Keratinocyte (primary cell): ENCODE data around the gene MORF4L2.

Experiments used
- CTCF ChIP-seq, 3 experiments: IDR thresholded peaks in 1 of 3; conservative IDR thresholded peaks in 1 of 3; optimal IDR thresholded peaks in 1 of 3; 2 replicates in 2 of 3; 3 replicates in 1 of 3; pipeline versions ENCODE3 to v1.5.1; 2011; ENCODE audit warnings: low read length in 3 of 3, mild to moderate bottlenecking in 3 of 3, moderate library complexity in 2 of 3, control low read depth in 1 of 3, inconsistent platforms in 1 of 3; ENCODE audit not compliant: insufficient read depth in 2 of 3; ENCODE audit errors: extremely low read depth in 1 of 3
- EZH2 ChIP-seq: IDR thresholded peaks from one replicate; pipeline ENCODE4 v1.6.1; 2012; ENCODE audit warnings: inconsistent platforms, mild to moderate bottlenecking, low read length, moderate library complexity

- TF ChIP-seq CTCF (optimal IDR thresholded peaks at IDR 0.05 in 1 of 3, IDR thresholded peaks at IDR 0.05 in 1 of 3, conservative IDR thresholded peaks at IDR 0.05 in 1 of 3; ENCODE audit: extremely low read depth in 1 of 3, insufficient read depth in 2 of 3, low read length in 3 of 3) (no peak), EZH2 (no peak)
These were observed 44.4 kb upstream of the MORF4L2 start for GRCh38 chrX:103730796-103731493.
